A673 (cell line): Measurements from ENCODE around the gene TMEM109.

Experiments
- CTCF ChIP-seq: fragments of 300-800, 200-600 bp; sonication (generic); conservative IDR thresholded peaks from 2 replicates; pipeline ENCODE4 v1.5.1; 2017; ENCODE audit warnings: low read depth, mild to moderate bottlenecking, antibody characterized with exemption, low read length, moderate library complexity, mixed read lengths
- EZH2 ChIP-seq: fragments of 200-600 bp; sonication (generic); IDR thresholded peaks from 2 replicates; pipeline ENCODE4 v1.6.1; 2017; ENCODE audit warnings: borderline replicate concordance, low read depth, mild to moderate bottlenecking, mixed read lengths, antibody characterized with exemption, low read length; ENCODE audit not compliant: poor library complexity, severe bottlenecking

- TF ChIP-seq CTCF = no peak
- TF ChIP-seq EZH2 = no peak
Measured at GRCh38 chr11:60950024-60950423, 36.1 kb downstream of the TMEM109 start.
